ENCODE results near the gene MTNR1A.
A peak's percentile ranks its signal among the peaks of the same experiment; 100 is the strongest.

Gene MTNR1A

GRCh38 chr4:186554914-186555827 lies at the start of gene MTNR1A:
Gene MTNR1A, minus strand, starts transcription at chr4:186555567. Its CDS starts 202 bp downstream, at chr4:186555365.
- DNase-seq (ENCODE audit: low read depth in 2 of 2) = no peak

GRCh38 chr4:186604124-186604807 lies 48.9 kb upstream of the MTNR1A start:
- DNase-seq (ENCODE audit: low read depth in 2 of 2) = no peak

DNA sequence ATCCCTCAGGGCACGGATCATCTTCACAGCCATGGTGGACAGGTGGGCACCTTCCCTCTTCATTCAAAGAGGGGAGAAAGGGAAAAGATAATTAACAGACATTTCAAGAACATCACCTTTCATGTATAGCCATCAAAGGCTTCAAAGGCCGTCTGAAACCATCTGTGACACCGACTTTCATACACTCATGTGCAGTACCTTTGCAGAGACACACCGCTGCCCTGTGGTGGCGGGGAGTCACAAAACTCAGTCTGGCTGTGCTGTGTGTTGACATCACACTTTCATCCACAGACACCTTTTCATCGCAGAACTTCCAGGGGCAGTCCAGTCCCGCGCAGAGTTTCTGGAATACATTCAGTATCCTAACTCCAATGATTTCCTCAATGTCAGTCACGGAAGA lies 47.6 kb upstream of the MTNR1A start:
- no peak for DNase-seq (ENCODE audit: low read depth in 2 of 2)

DNA sequence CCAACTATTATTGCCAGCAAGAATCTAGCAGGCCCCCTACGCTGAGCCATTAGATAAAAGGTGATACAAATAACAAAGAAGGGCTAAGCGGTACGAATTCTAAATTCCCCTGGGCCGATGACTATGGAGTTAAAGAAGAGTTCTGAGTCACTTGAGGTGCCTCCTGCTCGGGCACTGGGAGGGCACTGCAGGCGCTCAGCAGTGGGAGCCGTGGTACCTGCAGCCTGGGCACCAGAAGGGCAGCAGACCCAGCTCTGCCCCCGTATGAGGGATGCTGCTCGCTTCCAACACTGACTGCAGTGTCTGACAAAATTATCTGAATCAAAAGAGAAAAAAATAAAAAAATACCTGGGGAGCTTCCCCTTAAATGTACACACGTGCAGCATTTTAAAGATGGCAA lies 44.1 kb upstream of the MTNR1A start:
- no peak for DNase-seq (ENCODE audit: low read depth in 2 of 2)

DNA sequence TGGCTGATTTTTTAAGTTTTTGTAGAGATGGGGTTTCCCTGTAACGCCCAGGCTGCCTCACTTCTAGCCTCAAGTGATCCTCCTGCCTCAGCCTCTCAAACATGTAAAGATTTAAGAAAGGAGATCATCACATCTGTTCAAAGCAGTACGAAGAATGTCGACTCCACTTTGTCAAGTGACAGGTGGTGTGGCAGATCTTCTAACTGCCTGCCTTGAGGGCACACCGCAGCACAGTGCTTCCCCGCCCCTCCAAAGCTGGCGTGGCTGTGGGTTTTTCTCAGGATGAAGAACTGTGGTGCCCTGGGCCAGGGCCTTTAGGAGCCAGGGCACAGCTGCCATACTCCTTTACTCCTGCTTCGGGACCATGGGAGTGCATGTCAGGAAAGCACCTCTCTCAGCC lies 43.3 kb upstream of the MTNR1A start:
- DNase-seq (ENCODE audit: low read depth in 2 of 2) = no peak

- DNase-seq (ENCODE audit: low read depth in 2 of 2) = no peak
These were observed 41.6 kb upstream of the MTNR1A start for GRCh38 chr4:186596850-186597390.

DNA sequence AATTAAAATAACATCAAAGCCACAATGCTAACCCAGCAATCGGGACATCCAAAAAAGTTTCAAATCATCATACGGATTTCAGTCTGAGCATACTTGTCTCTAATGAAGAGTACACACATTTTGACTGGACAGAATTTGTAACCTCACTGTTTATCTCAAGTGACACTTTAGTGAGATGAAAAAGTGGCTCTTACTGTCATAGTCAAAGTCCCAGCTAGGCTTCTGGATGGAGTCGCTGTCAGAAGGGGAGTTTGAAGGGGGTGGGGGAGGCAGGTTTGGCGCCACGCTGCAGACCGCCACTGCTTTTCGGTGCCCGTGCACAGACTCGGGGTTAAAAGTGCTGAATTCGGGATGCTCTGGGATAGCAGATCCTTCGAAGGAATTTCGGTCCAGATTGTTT lies 41.0 kb upstream of the MTNR1A start:
- no peak for DNase-seq (ENCODE audit: low read depth in 2 of 2)

DNA sequence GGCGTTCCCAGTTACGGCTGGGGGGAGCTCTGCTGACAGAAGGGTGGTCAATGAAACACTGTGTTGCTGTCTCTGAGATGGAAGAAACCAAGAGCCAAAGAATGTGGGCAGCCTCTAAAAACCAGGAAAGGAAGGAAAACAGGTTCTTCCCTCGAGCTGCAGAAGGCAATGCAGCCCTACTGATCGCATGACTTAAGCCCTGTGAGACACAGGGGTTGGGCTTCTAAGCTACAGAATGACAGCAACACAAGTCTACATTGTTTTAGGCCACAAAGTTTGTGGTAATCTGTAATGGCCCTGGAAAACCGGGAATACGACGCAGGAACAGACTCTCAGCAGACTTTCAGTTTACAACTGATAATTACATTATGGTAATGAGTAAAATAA lies 38.2 kb upstream of the MTNR1A start:
- no peak for DNase-seq (ENCODE audit: low read depth in 2 of 2)

DNA sequence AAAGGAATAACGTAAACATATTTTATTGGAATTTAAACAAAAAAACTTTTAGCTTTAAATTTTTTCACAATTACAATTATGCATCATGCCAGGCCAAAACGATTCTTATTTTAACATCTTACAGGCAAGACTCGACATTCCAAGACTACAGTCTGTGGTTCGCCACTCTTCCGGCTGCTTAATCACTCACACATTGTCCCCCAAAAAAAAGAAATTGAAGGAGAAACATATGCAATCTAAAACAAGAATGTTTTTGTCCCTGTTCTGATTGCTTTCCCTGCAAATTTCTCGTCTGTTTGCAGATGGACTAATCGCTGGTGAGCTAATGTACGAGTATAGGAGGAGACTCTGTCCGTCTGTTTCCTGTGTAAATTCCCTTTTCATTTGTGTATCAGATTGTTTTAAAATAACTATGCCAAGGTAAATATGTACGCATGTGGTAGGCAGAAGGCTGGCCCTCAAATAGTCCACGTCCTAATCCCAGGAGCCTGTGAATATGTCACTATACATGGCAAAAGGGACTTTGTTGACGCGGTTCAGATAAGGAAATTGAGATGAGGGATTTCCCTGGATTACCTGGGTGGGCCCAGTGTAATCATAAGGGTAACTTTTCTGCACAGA lies 37.7 kb upstream of the MTNR1A start:
- DNase-seq (ENCODE audit: low read depth in 2 of 2) = no peak

- no peak for DNase-seq (ENCODE audit: low read depth in 2 of 2)
These were observed 37.1 kb upstream of the MTNR1A start for GRCh38 chr4:186592445-186592844.

- DNase-seq (ENCODE audit: low read depth in 2 of 2) = no peak
These were observed 36.3 kb upstream of the MTNR1A start for GRCh38 chr4:186591651-186592050.

- no peak for DNase-seq (ENCODE audit: low read depth in 2 of 2)
These were observed 33.1 kb upstream of the MTNR1A start for GRCh38 chr4:186588503-186588902.

DNA sequence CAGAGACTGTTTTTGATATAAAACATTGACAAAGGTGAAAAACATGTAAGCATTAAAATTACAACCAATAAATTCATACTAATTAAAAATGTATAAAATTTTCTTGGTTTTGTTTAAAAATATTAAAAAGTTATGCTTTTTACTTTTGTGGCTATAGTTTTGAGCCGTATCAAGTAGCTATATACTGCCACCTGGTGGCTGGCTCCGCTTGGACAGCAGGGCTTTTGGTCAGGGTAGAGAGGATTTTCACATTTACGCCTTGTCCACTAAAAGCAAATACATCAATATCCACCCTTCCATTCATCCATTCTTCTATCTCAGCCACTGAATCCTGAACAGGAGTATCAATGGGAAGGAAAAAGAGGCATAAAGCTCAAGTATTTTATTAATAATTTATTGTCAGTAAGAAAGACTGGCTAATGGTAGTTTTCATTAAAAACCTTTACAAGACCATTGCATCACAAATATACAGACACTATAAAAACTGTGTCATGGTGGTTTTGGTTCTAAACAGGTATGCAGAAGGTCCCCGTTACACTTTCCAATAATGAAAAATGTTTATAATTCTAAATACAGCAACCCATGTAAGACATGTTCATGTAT lies 32.1 kb upstream of the MTNR1A start:
- peak; percentile 32 to 38 for DNase-seq (ENCODE audit: low read depth in 2 of 2)

GRCh38 chr4:186586205-186586604 lies 30.8 kb upstream of the MTNR1A start:
- DNase-seq (ENCODE audit: low read depth in 2 of 2) = no peak

DNA sequence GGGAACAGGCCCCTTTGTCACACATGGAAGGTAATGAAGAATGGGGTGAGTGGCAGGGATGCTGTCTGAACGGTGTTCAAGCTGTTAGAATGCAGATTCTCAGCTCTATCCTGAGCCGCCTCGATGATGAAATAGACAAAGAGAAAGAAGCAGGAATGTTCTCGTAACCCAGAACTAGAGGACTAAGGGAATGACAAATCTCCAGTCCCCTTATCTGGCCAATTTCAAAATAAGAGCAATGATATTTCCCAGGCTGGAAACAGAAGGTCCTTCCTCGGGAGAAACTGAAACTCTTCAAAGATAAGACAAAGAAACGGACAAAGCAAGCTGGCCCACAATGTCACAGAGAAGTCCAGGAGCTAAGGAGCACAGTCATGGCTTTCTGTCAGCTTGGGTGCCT lies 29.5 kb upstream of the MTNR1A start:
- DNase-seq (ENCODE audit: low read depth in 2 of 2) = no peak

- DNase-seq (ENCODE audit: low read depth in 2 of 2) = no peak
These were observed 26.1 kb upstream of the MTNR1A start for GRCh38 chr4:186581421-186581820.

DNA sequence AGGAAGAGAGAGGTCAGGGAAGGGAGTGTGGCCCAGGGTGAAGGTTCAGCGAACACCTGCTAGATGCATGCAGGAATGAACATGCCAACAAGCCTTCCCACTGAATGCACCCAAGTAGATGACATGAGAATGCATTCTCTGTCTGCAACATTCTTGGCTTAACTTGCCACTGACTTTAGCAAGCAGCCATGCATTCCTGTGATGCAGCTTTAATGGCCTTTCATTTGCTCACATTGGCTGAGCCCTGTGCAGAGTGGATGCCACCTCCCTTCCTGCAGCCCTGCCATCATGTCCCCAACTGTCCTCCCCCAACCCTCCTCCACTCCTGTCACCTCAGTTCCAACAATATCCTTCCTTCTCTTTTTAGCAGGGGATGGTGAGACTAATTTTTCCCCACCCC lies 25.3 kb upstream of the MTNR1A start:
- DNase-seq (ENCODE audit: low read depth in 2 of 2) = no peak

DNA sequence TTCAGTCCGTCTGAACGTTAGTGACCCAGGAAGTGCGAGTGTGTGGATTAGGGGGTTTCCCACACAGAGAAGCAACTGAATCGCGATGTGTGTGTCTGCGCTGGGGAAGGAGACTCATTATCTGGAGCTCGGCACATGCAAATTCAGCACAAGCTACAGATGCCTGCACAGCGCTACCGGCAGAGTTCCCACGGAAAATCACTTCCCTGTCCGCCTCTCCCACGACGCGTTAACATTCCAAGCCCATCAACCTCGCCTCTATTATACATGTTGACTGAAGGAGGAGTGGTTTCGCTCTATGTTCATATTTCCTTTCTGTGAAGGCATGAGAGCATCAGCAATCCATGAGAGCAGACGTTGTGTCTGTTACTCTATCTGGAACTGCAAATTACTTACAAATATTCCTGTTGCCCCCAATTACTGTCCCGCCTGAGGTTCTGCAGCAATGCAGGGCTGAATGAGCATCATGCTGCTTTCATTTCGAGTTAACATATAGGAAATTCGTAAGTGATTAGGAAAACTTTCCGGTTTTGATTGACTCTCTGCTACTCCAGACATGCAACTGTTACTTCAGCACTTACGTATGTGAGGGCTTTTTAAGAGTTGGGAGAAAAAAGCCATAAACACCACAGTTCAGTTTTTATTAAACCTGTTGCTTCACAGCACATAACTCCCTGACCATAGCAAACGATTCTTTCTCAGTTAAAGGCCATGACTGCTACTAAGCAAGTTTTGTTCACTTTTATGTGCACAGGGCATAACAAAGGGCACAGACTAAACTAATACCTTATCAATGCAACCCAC lies 15.0 kb upstream of the MTNR1A start:
- DNase-seq (ENCODE audit: low read depth in 2 of 2) = no peak

DNA sequence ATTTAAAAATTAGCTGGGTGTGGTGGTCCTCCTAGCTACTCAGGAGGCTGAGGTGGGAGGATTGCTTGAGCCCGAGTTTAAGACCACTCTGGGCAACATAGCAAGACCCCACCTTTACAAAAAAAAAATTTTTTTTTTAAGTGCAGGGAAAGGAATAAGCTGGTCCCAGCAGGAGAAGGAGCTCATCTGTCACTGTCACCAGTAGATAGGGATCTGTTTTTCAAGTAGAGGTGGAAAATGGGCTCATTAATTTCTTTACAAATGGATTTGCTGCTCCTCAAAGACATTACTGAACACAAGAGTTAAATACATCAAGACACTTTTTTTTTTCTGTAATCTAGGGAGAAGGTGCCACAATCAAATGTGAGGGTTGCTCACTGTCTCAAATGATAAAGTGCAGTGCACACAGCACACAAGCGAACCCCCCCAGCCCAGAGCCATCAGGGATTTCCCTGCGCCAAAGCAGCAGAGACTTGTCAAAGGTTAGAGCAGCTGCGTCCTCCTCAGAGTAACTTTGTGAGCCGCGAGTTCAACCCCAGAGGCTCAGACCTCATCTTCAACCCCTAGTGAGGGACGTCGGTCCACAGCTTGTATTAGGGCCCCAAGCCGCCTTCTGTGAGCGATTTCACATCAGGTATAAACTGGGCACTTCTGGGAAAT lies 14.3 kb upstream of the MTNR1A start:
- DNase-seq (ENCODE audit: low read depth in 2 of 2) = no peak

DNA sequence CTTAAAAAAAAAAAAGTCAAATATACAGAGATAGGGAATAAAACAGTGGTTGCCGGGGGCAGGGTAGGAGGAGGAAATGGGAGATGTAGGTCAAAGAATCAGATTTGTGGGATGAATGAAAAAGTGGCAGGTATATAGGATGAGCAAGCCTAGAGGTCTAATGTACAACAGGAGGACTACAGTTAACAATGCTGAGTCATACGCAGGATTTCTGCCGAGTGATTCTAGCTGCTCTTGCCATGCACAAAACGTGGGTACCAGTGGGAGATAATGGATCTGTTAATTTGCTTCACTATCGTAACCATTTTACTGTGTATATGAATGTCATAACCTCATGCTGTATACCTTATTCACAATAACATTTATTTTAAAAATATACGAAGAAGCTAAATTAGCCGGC lies 10.7 kb upstream of the MTNR1A start:
- DNase-seq (ENCODE audit: low read depth in 2 of 2) = no peak

DNA sequence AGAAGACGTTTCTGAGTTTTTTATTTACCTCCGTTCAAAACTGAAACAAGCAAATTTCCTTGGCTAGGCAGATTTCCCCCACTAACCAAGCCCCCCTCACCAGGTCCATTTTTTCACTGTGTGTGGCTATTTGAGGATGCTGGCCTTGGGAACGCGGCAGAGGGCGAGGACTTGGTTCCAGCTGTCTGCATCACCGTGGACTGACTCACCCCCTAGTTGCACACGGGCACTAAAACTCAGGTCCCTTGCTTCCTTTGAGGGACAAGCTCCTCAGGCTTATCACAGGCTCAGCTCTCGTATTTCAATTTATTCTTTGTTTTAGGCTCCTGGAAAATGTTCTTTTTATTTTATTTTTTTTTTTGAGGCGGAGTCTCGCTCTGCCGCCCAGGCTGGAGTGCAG lies 8.4 kb upstream of the MTNR1A start:
- no peak for DNase-seq (ENCODE audit: low read depth in 2 of 2)

Measured in stimulated activated CD4-positive, alpha-beta T cell treated with anti-CD3 and anti-CD28 coated beads, Interleukin-15, amount 100 ng/mL, for 48 hours (primary cell).